ENCODE data around the gene SLAMF1. TPM values are rescaled to one million over a fixed set of nuclear protein-coding genes. Genes with fewer than 3 reads are reported as not detected.

SLAMF1 gene
- total and polyA plus RNA-seq, 2 experiments from 2014 or later = not detected

DNA sequence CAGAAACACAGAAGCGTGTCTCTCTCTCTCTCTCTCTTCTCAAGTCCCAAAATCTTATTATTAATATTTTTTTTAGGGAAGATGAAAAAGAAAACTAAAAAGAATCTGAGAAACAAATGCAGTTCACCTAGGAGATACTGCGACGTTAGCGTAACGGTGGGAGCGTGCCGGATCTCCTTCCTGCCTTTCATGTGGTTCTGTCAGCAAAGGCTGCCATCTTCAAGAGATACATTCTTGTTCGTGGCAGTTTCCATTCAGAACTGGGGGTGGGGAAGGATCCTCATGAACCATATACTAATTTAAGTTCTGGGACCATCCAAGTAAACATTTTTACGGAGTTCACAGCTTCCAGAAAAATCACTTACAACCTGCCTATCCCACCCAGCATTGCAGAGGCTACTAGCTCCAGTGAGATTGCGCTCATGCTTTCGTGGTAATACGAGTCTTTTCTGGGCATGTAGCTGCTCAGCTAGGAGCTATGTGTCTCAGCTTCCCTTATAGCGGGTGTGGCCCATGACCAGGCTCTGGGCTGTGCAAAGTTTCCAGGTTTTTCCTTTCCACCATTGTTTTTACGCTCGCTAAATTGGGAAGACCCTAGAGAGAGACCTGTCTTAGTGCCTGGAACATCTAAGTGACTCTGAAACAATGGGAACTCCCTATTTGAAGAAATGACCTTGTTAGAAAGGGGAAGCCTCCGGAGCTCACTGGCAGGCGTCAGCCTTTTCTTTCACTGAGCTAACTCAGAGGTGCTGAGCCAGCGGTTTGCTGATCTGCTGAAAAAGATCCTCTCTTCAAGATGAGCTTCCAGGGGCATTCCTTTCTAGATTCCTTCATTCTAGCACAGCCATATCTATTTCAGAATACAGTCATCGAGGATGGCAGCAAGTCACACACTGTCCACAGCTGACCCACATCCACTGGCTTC, 17.3 kb downstream of the SLAMF1 start:
- Histone ChIP-seq H3K79me2 (replicated peaks; ENCODE audit: insufficient read depth) (no peaks in the 10 kb centered on the region), H3K4me2 (no peak overlapping the region), H3K9me2 (ENCODE audit: insufficient read depth) (peaks cover 13% of the 10 kb centered on the region), H3K4me3 (no peak overlapping the region), H3K27ac (ENCODE audit: low read depth) (no peak overlapping the region), H3K4me1 (ENCODE audit: insufficient read depth) (no peaks in the 10 kb centered on the region), H3K27me3 (ENCODE audit: insufficient read depth) (no peaks in the 10 kb centered on the region), H3K36me3 (ENCODE audit: insufficient read depth) (no peaks in the 10 kb centered on the region), H3F3A (replicated peaks; ENCODE audit: low read depth) (no peaks in the 10 kb centered on the region), H2AFZ (peak overlapping the region; percentile 69; the same call in 1 of the 2 replicates), H4K20me1 (replicated peaks; ENCODE audit: insufficient read depth) (no peaks in the 10 kb centered on the region)
- TF ChIP-seq ZNF331 (CRISPR knock-in tag; IDR thresholded peaks at IDR 0.05; ENCODE audit: low read depth) = no peak
- TF ChIP-seq, protein P1, sequence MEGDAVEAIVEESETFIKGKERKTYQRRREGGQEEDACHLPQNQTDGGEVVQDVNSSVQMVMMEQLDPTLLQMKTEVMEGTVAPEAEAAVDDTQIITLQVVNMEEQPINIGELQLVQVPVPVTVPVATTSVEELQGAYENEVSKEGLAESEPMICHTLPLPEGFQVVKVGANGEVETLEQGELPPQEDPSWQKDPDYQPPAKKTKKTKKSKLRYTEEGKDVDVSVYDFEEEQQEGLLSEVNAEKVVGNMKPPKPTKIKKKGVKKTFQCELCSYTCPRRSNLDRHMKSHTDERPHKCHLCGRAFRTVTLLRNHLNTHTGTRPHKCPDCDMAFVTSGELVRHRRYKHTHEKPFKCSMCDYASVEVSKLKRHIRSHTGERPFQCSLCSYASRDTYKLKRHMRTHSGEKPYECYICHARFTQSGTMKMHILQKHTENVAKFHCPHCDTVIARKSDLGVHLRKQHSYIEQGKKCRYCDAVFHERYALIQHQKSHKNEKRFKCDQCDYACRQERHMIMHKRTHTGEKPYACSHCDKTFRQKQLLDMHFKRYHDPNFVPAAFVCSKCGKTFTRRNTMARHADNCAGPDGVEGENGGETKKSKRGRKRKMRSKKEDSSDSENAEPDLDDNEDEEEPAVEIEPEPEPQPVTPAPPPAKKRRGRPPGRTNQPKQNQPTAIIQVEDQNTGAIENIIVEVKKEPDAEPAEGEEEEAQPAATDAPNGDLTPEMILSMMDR (conservative IDR thresholded peaks at IDR 0.05; ENCODE audit: low read depth in 2 of 2) = no peak
- TF ChIP-seq POLR2AphosphoS5 (IDR thresholded peaks at IDR 0.05; ENCODE audit: low read depth) = no peak
- TF ChIP-seq JUNB (IDR thresholded peaks at IDR 0.05; ENCODE audit: unreplicated experiment) = no peak
- TF ChIP-seq, protein P2, sequence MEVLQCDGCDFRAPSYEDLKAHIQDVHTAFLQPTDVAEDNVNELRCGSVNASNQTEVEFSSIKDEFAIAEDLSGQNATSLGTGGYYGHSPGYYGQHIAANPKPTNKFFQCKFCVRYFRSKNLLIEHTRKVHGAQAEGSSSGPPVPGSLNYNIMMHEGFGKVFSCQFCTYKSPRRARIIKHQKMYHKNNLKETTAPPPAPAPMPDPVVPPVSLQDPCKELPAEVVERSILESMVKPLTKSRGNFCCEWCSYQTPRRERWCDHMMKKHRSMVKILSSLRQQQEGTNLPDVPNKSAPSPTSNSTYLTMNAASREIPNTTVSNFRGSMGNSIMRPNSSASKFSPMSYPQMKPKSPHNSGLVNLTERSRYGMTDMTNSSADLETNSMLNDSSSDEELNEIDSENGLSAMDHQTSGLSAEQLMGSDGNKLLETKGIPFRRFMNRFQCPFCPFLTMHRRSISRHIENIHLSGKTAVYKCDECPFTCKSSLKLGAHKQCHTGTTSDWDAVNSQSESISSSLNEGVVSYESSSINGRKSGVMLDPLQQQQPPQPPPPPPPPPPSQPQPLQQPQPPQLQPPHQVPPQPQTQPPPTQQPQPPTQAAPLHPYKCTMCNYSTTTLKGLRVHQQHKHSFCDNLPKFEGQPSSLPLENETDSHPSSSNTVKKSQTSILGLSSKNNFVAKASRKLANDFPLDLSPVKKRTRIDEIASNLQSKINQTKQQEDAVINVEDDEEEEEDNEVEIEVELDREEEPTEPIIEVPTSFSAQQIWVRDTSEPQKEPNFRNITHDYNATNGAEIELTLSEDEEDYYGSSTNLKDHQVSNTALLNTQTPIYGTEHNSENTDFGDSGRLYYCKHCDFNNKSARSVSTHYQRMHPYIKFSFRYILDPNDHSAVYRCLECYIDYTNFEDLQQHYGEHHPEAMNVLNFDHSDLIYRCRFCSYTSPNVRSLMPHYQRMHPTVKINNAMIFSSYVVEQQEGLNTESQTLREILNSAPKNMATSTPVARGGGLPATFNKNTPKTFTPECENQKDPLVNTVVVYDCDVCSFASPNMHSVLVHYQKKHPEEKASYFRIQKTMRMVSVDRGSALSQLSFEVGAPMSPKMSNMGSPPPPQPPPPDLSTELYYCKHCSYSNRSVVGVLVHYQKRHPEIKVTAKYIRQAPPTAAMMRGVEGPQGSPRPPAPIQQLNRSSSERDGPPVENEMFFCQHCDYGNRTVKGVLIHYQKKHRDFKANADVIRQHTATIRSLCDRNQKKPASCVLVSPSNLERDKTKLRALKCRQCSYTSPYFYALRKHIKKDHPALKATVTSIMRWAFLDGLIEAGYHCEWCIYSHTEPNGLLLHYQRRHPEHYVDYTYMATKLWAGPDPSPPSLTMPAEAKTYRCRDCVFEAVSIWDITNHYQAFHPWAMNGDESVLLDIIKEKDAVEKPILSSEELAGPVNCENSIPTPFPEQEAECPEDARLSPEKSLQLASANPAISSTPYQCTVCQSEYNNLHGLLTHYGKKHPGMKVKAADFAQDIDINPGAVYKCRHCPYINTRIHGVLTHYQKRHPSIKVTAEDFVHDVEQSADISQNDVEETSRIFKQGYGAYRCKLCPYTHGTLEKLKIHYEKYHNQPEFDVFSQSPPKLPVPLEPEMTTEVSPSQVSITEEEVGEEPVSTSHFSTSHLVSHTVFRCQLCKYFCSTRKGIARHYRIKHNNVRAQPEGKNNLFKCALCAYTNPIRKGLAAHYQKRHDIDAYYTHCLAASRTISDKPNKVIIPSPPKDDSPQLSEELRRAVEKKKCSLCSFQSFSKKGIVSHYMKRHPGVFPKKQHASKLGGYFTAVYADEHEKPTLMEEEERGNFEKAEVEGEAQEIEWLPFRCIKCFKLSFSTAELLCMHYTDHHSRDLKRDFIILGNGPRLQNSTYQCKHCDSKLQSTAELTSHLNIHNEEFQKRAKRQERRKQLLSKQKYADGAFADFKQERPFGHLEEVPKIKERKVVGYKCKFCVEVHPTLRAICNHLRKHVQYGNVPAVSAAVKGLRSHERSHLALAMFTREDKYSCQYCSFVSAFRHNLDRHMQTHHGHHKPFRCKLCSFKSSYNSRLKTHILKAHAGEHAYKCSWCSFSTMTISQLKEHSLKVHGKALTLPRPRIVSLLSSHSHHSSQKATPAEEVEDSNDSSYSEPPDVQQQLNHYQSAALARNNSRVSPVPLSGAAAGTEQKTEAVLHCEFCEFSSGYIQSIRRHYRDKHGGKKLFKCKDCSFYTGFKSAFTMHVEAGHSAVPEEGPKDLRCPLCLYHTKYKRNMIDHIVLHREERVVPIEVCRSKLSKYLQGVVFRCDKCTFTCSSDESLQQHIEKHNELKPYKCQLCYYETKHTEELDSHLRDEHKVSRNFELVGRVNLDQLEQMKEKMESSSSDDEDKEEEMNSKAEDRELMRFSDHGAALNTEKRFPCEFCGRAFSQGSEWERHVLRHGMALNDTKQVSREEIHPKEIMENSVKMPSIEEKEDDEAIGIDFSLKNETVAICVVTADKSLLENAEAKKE (CRISPR knock-in tag; IDR thresholded peaks at IDR 0.05) = no peak
- no peak for TF ChIP-seq NANOG (IDR thresholded peaks at IDR 0.05; ENCODE audit: borderline replicate concordance)
- no peak for TF ChIP-seq CREB1 (CRISPR knock-in tag; IDR thresholded peaks at IDR 0.05; ENCODE audit: low read depth)
- TF ChIP-seq, protein P3, sequence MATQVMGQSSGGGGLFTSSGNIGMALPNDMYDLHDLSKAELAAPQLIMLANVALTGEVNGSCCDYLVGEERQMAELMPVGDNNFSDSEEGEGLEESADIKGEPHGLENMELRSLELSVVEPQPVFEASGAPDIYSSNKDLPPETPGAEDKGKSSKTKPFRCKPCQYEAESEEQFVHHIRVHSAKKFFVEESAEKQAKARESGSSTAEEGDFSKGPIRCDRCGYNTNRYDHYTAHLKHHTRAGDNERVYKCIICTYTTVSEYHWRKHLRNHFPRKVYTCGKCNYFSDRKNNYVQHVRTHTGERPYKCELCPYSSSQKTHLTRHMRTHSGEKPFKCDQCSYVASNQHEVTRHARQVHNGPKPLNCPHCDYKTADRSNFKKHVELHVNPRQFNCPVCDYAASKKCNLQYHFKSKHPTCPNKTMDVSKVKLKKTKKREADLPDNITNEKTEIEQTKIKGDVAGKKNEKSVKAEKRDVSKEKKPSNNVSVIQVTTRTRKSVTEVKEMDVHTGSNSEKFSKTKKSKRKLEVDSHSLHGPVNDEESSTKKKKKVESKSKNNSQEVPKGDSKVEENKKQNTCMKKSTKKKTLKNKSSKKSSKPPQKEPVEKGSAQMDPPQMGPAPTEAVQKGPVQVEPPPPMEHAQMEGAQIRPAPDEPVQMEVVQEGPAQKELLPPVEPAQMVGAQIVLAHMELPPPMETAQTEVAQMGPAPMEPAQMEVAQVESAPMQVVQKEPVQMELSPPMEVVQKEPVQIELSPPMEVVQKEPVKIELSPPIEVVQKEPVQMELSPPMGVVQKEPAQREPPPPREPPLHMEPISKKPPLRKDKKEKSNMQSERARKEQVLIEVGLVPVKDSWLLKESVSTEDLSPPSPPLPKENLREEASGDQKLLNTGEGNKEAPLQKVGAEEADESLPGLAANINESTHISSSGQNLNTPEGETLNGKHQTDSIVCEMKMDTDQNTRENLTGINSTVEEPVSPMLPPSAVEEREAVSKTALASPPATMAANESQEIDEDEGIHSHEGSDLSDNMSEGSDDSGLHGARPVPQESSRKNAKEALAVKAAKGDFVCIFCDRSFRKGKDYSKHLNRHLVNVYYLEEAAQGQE (IDR thresholded peaks at IDR 0.05; ENCODE audit: unreplicated experiment) = no peak
- TF ChIP-seq ZNF114 (CRISPR knock-in tag; IDR thresholded peaks at IDR 0.05) = no peak
- TF ChIP-seq STAT1 (IDR thresholded peaks at IDR 0.05; ENCODE audit: unreplicated experiment) = no peak
- no peak for TF ChIP-seq EZH2phosphoT487 (IDR thresholded peaks at IDR 0.05; ENCODE audit: unreplicated experiment)
- TF ChIP-seq EZH2 (IDR thresholded peaks at IDR 0.05; ENCODE audit: low read depth, unreplicated experiment) = no peak
- TF ChIP-seq, protein P4, sequence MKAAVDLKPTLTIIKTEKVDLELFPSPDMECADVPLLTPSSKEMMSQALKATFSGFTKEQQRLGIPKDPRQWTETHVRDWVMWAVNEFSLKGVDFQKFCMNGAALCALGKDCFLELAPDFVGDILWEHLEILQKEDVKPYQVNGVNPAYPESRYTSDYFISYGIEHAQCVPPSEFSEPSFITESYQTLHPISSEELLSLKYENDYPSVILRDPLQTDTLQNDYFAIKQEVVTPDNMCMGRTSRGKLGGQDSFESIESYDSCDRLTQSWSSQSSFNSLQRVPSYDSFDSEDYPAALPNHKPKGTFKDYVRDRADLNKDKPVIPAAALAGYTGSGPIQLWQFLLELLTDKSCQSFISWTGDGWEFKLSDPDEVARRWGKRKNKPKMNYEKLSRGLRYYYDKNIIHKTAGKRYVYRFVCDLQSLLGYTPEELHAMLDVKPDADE (IDR thresholded peaks at IDR 0.05) = no peak
- Mint-ChIP-seq H3K27me3 (ENCODE audit: insufficient read depth, low read depth, poor library complexity) (no peaks in the 10 kb centered on the region), H3K4me3 (no peak overlapping the region), H3K9me3 (no peaks in the 10 kb centered on the region), H3K27ac (no peak overlapping the region), H3K36me3 (ENCODE audit: low read depth) (no peaks in the 10 kb centered on the region), H3K4me1 (no peaks in the 10 kb centered on the region)
- DNase-seq (ENCODE audit: low spot score) (no peak), ATAC-seq (no peak)

Data from GM23338 (cell line).